Fibroblast of gingiva (primary cell): ENCODE results near the gene TCEA2.

Experiments
- DNase-seq: peaks from one replicate; pipeline ENCODE4 v3.0.0-alpha.2; 2011; ENCODE audit warnings: low read depth

The TCEA2 gene

DNA sequence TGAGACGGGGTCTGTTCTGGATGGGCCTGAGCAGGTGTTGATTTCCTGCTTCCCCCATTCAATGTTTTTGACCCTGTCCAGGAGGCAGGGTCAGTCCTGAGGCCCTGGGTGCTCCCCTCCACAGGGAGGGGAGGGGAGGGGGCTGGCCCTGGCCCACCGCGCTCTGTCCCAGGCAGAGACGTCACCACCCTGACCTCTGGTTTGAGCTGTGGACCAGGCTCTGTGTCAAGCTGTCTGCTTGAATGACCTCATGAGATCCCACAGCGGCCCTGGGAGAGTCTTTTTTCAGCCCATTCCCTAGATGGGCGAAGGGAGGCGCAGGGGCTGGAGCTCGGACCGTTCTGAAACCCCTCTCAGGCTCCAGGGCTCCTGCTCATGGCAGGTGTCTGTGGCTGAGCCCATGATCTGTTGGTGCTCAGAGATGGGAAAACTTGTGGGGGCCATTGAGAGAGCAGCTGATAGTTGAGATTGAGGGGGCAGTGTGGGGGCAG lies 30.1 kb downstream of the TCEA2 start:
- no peak for DNase-seq

DNA sequence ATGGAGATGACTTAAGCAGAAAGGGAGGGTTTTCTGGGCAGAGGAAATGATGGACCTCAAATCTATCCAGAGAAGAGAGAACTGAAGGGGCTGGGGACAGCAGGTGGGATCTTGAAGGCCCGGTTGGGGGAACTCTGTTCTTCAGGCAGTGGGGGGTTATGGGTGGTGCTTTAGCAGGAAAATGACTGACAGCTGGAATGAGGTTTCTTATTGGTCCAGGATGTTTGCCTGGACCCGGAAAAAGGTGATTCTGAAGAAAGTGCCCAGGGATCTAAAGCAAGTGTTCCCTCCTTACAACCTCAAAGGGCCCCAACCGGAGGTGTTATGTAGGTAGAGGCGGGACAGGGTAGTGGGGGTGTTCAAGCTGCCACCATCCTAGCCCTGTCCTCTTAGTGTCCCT lies 32.5 kb downstream of the TCEA2 start:
- DNase-seq, result no peak

DNA sequence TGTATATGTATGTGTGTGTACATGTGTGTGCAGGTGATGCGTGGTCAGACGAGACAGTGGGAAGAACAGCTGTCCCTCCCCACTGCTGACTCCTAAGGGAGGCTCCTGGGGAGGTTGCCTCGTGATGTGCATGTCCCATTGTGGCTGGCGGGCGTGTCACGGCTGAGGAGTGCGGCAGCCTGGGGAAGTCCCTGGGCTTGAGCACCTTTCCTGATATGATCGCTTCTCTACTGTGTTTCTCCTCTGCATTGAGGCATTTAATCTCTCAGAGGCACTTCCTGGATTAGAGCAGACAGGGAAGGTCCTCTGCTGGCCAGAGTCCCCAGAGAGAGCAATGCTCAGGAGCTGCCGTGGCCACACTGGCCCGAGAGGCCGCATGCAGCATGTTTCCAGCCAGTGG lies 32.9 kb downstream of the TCEA2 start:
- DNase-seq, result no peak

DNA sequence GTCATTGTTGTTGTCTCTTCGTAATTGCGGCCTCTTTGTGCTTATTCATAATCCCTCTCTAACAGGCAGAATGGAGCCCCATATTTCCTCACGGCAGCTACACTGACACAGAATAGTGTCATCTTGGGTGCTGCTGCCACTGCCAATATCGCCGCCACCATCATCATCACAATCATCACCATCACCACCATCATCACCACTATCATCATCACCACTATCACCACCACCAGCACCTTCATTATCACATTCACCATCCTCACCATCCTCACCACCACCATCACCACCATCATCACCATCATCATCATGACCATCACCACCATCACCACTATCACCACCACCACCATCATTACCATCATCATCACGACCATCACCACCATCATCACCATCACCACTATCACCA lies 33.5 kb downstream of the TCEA2 start:
- DNase-seq, result no peak

DNA sequence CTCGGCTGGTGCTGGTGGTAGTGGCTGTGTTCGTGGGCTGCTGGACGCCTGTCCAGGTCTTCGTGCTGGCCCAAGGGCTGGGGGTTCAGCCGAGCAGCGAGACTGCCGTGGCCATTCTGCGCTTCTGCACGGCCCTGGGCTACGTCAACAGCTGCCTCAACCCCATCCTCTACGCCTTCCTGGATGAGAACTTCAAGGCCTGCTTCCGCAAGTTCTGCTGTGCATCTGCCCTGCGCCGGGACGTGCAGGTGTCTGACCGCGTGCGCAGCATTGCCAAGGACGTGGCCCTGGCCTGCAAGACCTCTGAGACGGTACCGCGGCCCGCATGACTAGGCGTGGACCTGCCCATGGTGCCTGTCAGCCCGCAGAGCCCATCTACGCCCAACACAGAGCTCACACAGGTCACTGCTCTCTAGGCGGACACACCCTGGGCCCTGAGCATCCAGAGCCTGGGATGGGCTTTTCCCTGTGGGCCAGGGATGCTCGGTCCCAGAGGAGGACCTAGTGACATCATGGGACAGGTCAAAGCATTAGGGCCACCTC lies 35.5 kb downstream of the TCEA2 start:
- no peak for DNase-seq

DNA sequence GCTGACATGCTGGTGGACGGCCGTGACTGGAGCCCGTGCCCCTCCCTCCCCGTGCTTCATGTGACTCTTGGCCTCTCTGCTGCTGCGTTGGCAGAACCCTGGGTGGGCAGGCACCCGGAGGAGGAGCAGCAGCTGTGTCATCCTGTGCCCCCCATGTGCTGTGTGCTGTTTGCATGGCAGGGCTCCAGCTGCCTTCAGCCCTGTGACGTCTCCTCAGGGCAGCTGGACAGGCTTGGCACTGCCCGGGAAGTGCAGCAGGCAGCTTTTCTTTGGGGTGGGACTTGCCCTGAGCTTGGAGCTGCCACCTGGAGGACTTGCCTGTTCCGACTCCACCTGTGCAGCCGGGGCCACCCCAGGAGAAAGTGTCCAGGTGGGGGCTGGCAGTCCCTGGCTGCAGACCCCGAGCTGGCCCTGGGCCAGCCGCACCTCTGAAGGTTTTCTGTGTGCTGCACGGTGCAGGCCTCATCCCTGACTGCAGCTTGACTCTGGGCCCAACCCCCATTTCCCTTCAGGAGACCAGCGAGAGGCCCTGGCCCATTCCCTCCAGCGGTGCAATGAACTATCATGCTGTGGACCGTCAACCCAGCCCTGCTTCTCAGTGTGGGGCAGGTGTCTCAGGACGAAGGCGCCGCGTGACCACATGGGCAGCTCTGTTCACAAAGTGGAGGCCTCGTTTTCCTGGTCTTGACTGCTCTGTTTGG lies 36.2 kb downstream of the TCEA2 start:
- no peak for DNase-seq

DNA sequence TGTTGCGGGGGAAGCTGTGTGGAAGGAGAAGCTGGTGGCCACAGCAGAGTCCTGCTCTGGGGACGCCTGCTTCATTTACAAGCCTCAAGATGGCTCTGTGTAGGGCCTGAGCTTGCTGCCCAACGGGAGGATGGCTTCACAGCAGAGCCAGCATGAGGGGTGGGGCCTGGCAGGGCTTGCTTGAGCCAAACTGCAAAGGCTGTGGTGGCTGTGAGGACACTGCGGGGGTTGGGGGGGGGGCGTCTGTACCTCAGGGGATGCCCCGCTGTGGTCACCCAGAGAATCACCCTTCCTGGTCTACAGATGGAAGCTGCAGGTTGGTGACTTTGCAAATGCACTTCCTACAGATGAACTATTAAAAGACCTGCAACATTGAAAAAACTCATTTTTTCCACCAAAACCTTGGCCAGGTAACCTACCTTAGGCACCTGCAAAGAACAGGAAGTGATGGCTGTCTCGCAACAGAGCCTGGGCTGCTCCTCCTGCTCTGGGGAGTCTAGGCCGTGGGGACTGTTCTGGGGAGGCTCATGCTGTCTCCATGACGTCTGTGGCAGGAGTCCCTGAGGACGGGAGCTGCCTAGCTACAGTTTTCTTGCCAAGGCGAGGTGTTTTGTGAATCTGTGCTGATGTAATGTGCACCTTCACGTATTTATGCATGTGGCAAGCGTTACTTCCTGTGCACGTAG lies 37.0 kb downstream of the TCEA2 start:
- no peak for DNase-seq

DNA sequence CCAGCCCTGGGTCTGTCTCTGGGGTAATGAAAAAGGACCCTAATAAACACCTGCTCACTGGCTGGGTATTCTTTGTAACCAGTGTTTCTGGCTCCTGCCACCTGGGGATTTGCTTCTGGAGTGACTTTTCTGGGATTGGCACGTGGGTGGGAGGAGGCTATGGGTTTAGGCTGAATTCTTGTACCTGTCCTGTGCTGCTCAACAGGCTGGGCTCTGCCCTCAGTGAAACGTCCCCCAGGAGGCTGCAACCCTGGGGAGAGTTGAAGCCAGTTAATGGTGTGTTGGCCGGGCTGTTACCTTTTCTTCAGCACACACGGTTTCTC lies 37.5 kb downstream of the TCEA2 start:
- no peak for DNase-seq

DNA sequence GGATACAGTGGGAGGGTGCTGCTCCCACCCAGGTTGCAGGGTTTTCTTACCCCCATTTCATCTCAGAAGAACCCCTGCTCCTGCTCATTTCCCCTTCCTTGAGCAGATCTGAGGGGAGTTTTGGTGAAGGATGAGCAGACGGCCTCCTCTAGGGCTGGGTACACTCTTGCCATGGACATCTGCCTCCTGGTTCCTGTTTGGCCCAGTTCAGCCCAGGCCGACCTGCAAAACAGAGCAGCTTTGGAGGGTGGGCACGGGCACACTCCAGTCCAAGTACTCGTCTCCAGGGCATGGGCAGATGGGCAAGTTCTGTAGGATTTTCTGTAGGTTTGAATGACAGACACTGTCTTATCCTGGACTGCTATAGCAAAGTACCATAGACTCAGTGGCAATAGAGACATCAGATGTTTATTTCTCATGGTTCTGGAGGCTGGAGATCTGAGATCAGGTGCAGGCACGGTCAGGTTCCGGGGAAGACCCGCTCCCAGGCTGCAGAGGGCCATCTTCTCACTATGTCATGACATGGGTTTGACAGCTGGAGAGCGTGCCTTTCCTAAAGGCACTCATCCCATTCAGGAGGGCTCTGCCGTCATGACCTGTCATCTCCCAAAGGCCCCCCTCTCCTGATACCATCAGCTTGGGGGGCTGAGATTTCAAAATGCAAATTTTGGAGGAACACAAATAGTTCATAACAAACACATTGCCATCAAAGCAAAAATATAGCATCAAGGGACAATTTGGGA lies 38.1 kb downstream of the TCEA2 start:
- no peak for DNase-seq

DNA sequence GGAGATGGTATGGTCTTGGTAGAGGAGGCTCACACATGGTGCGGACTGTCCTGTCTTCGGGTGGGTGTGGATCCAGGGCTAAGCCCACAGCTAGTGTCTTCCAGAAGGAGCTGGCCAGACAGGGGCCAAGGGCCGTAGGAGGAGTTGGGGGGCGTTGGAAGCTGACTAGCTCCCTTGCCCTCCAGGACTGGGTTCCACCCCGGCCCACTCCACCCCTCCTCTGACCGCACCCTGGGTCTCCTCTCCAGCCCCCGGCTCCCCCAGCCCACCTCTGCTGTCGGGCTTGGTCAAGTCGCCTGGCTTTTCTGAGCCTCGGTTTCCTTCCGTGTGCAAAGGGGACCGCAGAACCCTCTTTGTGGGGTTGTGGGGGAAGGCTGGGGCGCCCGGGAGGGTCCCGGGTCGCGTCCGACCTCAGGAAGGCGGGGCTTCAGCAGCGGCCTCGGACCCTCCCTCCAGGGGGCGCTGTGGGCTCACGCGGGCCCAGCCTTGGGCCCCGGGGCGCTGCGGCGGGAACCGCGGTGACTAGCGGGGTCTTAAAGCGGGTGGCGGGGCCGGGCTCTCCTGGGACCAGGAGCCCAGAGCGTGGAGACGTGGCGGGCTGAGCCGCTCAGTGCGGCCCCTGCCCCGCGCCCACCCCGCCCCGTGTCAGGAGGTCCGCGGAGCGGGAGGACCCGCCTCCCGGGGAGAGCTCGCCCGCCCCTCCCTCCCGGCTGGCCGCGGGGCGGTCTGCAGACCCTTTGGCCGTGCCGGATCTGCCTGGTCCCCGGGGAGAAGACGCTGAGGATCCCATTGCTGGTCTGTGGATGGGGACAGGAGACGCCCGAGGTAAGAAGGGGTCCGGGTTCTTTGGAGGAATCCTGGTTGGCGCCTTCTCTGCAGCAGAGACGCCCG lies 39.0 kb downstream of the TCEA2 start:
- no peak for DNase-seq

DNA sequence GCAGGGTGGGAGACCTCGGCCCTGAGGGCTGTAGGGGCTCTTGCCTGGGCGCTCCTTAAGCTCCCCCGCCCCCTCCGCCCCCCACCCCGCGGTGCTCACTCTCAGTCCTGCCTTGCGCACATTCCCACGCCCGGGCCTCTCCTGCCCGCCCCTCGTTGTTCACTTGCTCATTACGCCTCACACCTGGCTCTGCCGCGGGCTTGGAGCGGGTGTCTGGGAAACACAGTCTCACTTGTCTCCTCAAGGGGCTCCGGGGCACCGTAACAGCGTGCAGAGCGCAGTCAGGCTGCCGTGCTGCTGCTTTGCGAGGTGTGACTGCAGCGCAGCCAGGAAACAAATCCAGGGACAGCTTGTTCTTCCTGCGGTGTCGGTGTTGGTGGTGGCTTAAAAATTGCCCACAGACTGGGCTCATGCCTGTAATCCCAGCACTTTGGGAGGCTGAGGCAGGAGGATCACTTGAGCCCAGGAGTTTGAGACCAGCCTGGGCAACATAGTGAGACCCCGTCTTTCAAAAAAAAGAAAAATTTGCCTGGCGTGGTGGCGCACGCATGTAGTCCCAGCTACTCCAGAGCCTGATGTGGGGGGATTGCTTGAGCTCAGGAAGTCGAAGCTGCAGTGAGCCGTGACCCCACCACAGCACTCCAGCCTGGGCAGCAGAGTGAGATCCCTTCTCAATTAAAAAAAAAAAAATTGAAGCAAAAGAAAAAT lies 39.8 kb downstream of the TCEA2 start:
- DNase-seq, result no peak

DNA sequence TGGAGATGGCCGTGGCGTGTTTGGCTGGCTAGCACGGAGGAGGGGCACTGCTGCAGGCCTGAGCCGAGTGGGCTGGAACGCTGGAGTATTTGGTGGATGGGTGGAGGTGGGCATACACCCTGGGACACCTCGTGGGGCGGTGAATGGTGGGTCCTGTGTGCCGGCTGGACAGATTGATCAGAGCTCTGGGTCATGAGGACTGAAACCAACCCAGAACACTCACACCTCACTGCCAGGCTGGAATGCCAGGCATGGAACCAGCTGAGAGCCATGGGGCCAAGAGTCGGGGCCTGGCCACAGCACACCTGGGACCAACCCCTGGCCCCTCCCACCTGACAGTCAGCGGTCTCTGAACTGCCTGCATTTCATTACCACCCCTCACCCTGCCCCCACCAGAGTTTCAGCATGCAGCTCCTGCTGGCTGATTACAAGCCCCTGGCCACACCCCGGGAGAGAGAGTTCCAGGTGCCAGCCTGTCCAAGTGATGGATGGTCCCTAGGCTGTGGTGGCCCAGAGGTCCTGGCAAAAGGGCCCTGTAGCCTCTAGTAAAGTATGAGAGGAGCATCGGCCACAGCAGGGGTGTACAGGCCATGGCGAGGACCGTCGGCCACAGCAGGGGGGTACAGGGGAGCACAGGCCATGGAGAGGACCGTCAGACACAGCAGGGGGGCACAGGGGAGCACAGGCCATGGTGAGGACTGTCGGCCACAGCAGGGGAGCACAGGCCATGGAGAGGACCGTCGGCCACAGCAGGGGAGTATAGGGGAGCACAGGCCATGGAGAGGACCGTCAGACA lies 41.1 kb downstream of the TCEA2 start:
- DNase-seq, result no peak

DNA sequence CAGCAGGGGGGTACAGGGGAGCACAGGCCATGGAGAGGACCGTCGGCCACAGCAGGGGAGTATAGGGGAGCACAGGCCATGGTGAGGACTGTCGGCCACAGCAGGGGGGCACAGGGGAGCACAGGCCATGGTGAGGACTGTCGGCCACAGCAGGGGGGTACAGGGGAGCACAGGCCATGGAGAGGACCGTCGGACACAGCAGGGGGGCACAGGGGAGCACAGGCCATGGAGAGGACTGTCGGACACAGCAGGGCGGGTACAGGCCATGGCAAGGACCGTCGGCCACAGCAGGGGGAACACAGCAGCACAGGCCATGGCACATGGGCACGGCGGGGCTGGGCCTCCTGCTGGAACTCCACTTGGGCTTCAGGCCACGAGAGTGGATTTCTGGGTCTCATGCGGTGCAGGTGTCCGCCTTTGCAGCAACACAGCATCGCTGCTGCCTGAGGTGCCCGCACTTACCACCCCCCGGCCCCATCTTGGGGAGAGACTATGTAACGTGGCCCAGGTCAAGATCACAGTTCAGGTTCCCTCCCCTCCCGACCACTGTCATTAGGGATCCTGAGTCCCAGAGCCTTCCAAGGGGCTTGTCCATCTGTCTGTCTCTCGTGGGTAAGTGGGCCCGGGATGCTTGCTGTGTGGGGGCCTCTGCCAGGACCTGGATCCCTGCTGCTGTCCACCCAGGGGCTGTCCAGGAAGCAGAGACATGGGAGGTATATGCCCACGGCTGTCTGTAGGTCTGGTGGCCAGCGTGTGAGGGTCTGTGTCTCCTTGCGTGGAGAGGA lies 41.9 kb downstream of the TCEA2 start:
- DNase-seq, result no peak

DNA sequence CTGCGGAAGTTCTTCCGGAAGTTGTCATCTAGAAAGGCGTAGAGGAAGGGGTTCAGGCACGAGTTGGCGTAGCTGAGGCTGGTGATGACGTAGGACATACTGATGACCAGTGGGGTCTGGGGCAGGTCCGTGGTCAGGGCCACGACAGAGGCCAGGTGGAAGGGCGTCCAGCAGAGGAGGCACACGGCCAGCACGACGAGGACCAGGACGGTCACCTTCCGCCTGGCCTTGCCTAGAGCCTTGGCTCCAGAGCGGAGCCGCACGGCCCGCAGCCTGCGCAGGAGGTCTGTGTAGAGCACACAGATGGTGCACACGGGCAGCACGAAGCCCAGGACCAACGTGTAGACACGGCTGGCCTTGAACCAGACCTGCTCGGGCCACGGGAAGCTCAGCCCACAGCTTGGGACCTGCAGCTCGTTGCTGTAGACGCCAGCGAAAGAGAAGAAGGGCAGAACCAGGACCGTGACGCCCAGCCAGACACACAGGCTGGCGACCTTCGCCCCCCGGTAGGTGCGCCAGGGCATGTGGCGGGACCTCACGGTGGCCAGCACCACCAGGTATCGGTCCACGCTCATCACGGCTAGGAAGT lies 42.9 kb downstream of the TCEA2 start:
- no peak for DNase-seq

DNA sequence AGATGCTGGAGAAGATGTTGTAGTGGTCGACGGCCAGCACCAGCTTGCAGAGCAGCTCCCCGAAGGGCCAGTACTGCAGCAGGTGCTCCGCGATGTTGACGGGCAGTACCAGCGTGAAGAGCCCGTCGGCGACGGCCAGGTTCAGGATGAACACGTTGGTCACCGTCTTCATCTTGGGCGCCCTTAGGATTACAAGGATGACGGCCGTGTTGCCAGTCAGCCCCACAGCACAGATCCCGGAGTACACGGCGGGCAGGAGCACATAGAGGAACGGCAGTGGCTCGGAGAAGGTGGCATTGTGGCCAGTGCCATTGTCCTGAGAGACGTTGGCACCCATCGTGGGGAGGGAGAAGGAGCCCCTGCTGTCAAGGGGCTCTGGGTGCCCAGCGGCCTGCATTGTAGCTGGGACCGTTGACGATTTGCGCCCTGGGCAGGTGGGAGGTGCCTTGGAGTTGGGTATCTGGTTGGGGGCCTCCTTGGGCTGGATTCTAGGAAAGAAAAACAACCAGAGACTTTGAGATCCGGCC lies 43.5 kb downstream of the TCEA2 start:
- no peak for DNase-seq

DNA sequence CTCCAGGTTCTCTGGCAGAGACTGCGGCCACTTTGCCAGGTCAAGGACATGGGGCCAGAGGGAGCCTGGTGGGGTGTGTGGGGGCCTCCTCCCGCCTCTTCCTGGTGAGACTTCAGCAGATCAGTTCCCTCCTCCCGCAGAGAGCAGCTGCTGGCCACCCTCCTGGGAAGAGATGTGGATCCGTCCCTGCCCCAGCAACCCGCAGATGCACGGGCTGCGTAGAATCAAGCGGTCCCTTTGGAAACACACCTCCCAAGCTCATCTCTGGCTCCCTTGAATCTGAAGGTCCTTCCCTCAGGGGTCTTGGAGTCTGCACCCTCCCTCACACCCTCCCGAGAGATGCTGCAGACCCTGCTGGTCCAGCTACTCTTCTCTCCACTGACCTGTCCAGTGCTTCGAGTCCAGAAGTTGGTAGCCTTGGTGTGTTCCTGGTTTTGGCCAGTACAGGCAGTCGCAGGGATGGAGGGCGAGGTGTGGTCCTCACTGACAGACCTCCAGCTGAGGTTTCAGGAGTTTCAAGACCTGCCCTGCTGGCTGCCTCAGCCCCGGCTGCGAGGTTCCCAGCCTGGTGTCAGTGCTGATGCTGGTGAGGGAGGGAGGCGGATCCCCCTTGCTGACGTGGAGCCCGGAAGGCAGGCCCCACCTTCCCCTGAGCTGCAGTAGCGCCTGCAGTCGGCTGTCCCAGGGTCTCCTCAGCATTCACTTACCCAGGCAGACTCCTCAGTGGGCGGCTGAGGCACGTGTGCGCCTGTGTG lies 44.2 kb downstream of the TCEA2 start, which contains the start of gene NPBWR2:
TSS of gene NPBWR2 (minus strand) at position 585 of the 755 bp plus-strand sequence. CDS start 734 bp downstream, outside the sequence.
- no peak for DNase-seq

DNA sequence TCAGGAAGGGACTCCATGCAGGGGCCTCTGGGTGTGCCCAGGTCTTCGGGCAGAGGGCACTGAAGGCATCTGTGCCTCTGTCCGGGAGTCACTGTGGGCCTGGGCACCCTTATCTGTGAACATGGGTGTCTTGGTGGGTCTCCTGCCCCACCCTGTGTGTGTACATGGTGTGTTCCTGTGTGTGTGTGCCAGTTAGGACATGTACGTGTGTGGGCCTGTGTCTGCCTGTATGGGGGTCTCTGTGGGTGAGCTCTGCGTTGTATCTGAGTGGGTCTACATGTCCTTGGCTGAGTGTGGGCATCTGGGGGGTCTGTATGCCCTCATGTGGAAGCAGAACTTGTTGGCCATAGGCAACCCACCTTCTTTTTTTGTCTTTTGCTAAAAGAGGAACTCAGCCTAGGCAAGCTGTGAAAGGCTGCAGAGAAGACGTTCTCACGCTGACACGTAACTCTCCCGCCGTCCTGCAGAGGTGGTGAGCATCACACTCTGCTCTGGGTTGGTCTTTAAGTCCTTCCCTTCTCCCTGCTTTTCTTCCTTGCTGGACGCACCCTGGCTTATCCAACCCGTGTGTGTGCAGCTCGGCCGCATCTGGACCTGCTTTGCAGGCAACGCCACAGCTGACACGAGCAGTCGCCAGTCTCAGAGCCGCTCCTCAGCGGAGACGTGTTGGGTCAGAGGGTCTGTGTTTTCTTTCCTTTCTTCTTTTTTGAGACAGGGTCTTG lies 44.9 kb downstream of the TCEA2 start:
- no peak for DNase-seq
